A549 (cell line): ENCODE data around the gene SHROOM4.

ENCODE experiments used
- CEBPB ChIP-seq, 2 experiments: fragments of >200 bp in 1 of 2; sonication (Bioruptor Twin) in 1 of 2; formaldehyde crosslinking in 1 of 2; IDR thresholded peaks; 2 replicates each; pipeline ENCODE4 v1.6.1; 2012 to 2016
- CTCF ChIP-seq: fragments of >200 bp; sonication (Bioruptor Twin); formaldehyde crosslinking; IDR thresholded peaks from 3 replicates; pipeline ENCODE4 v1.5.1; 2016
- POLR2A ChIP-seq: IDR thresholded peaks from 2 replicates; pipeline ENCODE4 v1.6.1; 2012; ENCODE audit warnings: mild to moderate bottlenecking, low read length
- RFX5 ChIP-seq: fragments of 450-650 bp; IDR thresholded peaks from 2 replicates; pipeline ENCODE4 v1.7.1; 2014; ENCODE audit warnings: antibody characterized with exemption, mild to moderate bottlenecking, moderate library complexity

DNA sequence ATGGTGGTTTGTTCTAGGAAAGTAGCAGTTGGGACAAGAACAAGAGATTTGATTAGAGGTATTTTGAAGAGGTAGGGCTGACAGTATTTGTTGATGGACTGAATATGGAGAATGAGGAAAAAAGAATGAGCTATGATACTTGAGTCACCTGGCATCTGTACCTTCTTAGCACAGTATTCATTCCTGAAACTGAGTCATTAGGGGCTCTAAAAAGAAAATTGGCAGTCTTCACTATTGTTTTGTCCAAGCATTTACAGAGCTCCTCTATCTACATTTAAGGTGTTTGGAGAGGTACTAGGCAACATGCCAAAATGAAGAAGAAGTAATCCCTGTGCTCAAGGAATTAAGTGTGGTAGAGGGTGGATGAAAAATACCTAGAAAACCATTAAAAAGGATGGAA is 165.8 kb downstream of the SHROOM4 start:
- TF ChIP-seq CTCF = no peak
- TF ChIP-seq RFX5 = no peak
- TF ChIP-seq CEBPB (IDR thresholded peaks at IDR 0.05) = no peak
- no peak for TF ChIP-seq POLR2A
